ENCODE results near the gene MACROD2. TPM values are rescaled to one million over a fixed set of nuclear protein-coding genes. Genes with fewer than 3 reads are reported as not detected.

The MACROD2 gene
- total and polyA plus RNA-seq, 2 of the 4 experiments (the other 2 are of a cell fraction) = not detected

DNA sequence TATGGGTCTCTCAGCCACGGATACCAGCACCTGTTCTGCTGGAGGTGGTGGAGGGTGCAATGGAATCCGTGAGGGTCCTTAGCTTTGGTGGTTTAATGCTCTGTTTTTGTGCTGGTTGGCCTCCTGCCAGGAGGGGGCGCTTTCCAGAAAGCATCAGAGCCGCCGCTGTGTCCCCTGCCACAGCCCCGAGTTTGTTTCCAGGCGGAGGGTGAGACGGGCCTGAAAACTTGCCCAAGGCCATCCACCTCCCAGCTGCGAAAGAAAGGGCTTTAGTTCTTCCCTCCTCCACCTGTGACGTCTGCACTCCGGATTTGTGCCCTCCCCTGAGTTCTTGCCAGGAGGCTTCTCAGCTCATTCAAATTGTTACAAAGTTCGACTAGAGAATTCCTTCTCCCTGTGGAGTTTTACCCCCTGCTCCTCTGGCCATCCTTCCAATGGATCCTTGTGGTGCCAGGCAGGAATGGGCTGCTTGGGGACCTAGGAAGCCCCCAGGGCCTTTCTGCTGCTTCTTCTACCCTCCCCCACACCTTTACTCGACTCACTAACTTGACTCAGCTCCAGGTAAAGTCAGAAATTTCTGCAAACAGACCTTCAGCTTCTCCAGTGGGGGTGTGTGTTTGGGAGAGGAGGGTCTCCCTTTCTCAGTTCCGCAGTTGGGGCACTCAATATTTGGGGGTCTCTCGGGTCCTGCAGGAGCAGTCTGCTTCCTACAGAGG is 1704.3 kb downstream of the MACROD2 start:
- no peak for ATAC-seq (ENCODE audit: low read depth)
- no peaks in the 10 kb centered on the region for H3K27me3 ChIP-seq (ENCODE audit: control insufficient read depth, insufficient read depth, low read length)
- no peaks in the 10 kb centered on the region for H3K79me1 ChIP-seq (ENCODE audit: low read depth in 1 of 2, low read length in 2 of 2)
- H3K9me3 ChIP-seq (ENCODE audit: control insufficient read depth, insufficient read depth, low read length) = no peaks in the 10 kb centered on the region
- H3K14ac ChIP-seq (replicated peaks; ENCODE audit: low read depth, low read length) = no peak overlapping the region
- no peak for TF ChIP-seq NFE2L2 (IDR thresholded peaks at IDR 0.05; ENCODE audit: low read depth, low read length)
- TF ChIP-seq FOS (IDR thresholded peaks at IDR 0.05; ENCODE audit: low read depth, low read length) = no peak
- TF ChIP-seq CEBPB (IDR thresholded peaks at IDR 0.05; ENCODE audit: low read depth, low read length) = no peak
- TF ChIP-seq MAFK (IDR thresholded peaks at IDR 0.05; ENCODE audit: low read depth, low read length) = no peak
- no peak for TF ChIP-seq MAZ (IDR thresholded peaks at IDR 0.05; ENCODE audit: borderline replicate concordance, low read depth, low read length)
- TF ChIP-seq, protein P1, sequence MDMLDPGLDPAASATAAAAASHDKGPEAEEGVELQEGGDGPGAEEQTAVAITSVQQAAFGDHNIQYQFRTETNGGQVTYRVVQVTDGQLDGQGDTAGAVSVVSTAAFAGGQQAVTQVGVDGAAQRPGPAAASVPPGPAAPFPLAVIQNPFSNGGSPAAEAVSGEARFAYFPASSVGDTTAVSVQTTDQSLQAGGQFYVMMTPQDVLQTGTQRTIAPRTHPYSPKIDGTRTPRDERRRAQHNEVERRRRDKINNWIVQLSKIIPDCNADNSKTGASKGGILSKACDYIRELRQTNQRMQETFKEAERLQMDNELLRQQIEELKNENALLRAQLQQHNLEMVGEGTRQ (IDR thresholded peaks at IDR 0.05; ENCODE audit: low read depth, low read length) = no peak
- no peak for TF ChIP-seq SMC3 (IDR thresholded peaks at IDR 0.05; ENCODE audit: low read depth, low read length)
- no peak for TF ChIP-seq RCOR1 (IDR thresholded peaks at IDR 0.05; ENCODE audit: insufficient replicate concordance, low read length)
- TF ChIP-seq, protein P2, sequence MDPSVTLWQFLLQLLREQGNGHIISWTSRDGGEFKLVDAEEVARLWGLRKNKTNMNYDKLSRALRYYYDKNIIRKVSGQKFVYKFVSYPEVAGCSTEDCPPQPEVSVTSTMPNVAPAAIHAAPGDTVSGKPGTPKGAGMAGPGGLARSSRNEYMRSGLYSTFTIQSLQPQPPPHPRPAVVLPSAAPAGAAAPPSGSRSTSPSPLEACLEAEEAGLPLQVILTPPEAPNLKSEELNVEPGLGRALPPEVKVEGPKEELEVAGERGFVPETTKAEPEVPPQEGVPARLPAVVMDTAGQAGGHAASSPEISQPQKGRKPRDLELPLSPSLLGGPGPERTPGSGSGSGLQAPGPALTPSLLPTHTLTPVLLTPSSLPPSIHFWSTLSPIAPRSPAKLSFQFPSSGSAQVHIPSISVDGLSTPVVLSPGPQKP (IDR thresholded peaks at IDR 0.05; ENCODE audit: borderline replicate concordance, low read depth, low read length) = no peak
- TF ChIP-seq, protein P3, sequence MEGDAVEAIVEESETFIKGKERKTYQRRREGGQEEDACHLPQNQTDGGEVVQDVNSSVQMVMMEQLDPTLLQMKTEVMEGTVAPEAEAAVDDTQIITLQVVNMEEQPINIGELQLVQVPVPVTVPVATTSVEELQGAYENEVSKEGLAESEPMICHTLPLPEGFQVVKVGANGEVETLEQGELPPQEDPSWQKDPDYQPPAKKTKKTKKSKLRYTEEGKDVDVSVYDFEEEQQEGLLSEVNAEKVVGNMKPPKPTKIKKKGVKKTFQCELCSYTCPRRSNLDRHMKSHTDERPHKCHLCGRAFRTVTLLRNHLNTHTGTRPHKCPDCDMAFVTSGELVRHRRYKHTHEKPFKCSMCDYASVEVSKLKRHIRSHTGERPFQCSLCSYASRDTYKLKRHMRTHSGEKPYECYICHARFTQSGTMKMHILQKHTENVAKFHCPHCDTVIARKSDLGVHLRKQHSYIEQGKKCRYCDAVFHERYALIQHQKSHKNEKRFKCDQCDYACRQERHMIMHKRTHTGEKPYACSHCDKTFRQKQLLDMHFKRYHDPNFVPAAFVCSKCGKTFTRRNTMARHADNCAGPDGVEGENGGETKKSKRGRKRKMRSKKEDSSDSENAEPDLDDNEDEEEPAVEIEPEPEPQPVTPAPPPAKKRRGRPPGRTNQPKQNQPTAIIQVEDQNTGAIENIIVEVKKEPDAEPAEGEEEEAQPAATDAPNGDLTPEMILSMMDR (conservative IDR thresholded peaks at IDR 0.05; ENCODE audit: low read depth, low read length) = no peak
- no peak for TF ChIP-seq POLR2A (IDR thresholded peaks at IDR 0.05; ENCODE audit: low read depth, low read length)
- no peak for TF ChIP-seq CHD1 (IDR thresholded peaks at IDR 0.05; ENCODE audit: low read depth, low read length)
- no peak overlapping the region for H2BK20ac ChIP-seq (ENCODE audit: low read depth, low read length)
- no peak overlapping the region for H3K4me2 ChIP-seq (ENCODE audit: low read depth, low read length)
- POLR2A ChIA-PET (ENCODE audit: unreplicated experiment) = no interaction called here
- no peak overlapping the region for H2BK5ac ChIP-seq (ENCODE audit: low read depth, low read length, poor library complexity, severe bottlenecking)
- no peak overlapping the region for H3K23ac ChIP-seq (ENCODE audit: low read depth, low read length)
- no peak overlapping the region for H2BK120ac ChIP-seq (ENCODE audit: low read depth, low read length)
- CTCF ChIA-PET = interaction anchor here (0.6 kb wide), 1 partner anchor 13 kb away, joined by 3 read pairs; no protein-coding TSS in a partner anchor
- no peaks in the 10 kb centered on the region for H3K9me1 ChIP-seq (ENCODE audit: insufficient read depth, low read length)
- no peak overlapping the region for H3K27ac ChIP-seq (ENCODE audit: insufficient read depth, low read length)
- no peak overlapping the region for H3K4ac ChIP-seq (ENCODE audit: low read depth, low read length)
- intact Hi-C loops (cut with micrococcal nuclease) = no loop called here
- dilution Hi-C loops (cut with HindIII; ENCODE audit: low sequenced_read_pairs, unreplicated experiment) = no loop called here
- no peak overlapping the region for H2AK5ac ChIP-seq (ENCODE audit: low read depth, low read length)
- no peak overlapping the region for H4K8ac ChIP-seq (ENCODE audit: low read depth in 2 of 2, low read length in 2 of 2)
- no TSS peak for BruUV-seq (replicated peaks)
- no peak overlapping the region for H2BK15ac ChIP-seq (ENCODE audit: low read depth, low read length)
- H3K36me3 ChIP-seq (ENCODE audit: control insufficient read depth, insufficient read depth, low read length) = no peaks in the 10 kb centered on the region
- no peak overlapping the region for H3K18ac ChIP-seq (ENCODE audit: low read depth, low read length)
- H3K9ac ChIP-seq (ENCODE audit: low read depth, low read length) = no peak overlapping the region
- H4K20me1 ChIP-seq (ENCODE audit: insufficient read depth, low read length) = no peaks in the 10 kb centered on the region
- 88% methylated on average over 8 of the region's 15 CpGs; no CpG with 5 or more reads in 1 of the 2 experiments for WGBS, 2 experiments (ENCODE audit: extremely low coverage in 2 of 2, insufficient read length in 1 of 2)
- no peak overlapping the region for H2AK9ac ChIP-seq (replicated peaks; ENCODE audit: low read depth, low read length, poor library complexity)
- no peak for DNase-seq
- H4K91ac ChIP-seq (ENCODE audit: insufficient read depth, low read depth, low read length) = no peak overlapping the region
- peaks cover 2% of the 10 kb centered on the region; the same call in 1 of the 2 replicates for H3K4me1 ChIP-seq (ENCODE audit: control insufficient read depth, insufficient read depth, low read length)
- no peak overlapping the region for H3K4me3 ChIP-seq (ENCODE audit: insufficient read depth, low read depth, low read length)
- H2AFZ ChIP-seq (replicated peaks; ENCODE audit: low read length, poor library complexity) = no peak overlapping the region
- no peak overlapping the region for H4K5ac ChIP-seq (ENCODE audit: low read depth, low read length)
- no peak overlapping the region for H3K56ac ChIP-seq (ENCODE audit: extremely low read depth, insufficient read depth, low read length)
- in situ Hi-C loops (cut with MboI; ENCODE audit: low sequenced_read_pairs) = no loop called here

Measured in IMR-90 (cell line).